GM19099 (cell line): Measurements from ENCODE around the gene SNAP23.

Experiments
- POLR2A ChIP-seq: IDR thresholded peaks from 3 replicates; pipeline ENCODE4 v1.6.1; 2011; ENCODE audit warnings: low read depth; ENCODE audit not compliant: insufficient read length; ENCODE audit errors: extremely low read depth

The SNAP23 gene

GRCh38 chr15:42483677-42484076 is 11.8 kb upstream of the SNAP23 start:
- TF ChIP-seq POLR2A: no peak

- no peak for TF ChIP-seq POLR2A
These were observed 5.2 kb upstream of the SNAP23 start for GRCh38 chr15:42490291-42490670.

- peak; percentile 89 for TF ChIP-seq POLR2A
These were observed 4.5 kb upstream of the SNAP23 start, which contains the start of gene ZNF106 for GRCh38 chr15:42490671-42491538. TSS of gene ZNF106 (minus strand) at chr15:42491141. CDS start at chr15:42472289, 18,852 bp downstream.

- TF ChIP-seq POLR2A: no peak
These were observed 3.8 kb upstream of the SNAP23 start for GRCh38 chr15:42491539-42492225.

GRCh38 chr15:42493679-42494078 is 1.8 kb upstream of the SNAP23 start:
- no peak for TF ChIP-seq POLR2A

GRCh38 chr15:42494998-42495360 is 455 bp upstream of the SNAP23 start:
- no peak for TF ChIP-seq POLR2A

- no peak for TF ChIP-seq POLR2A
These were observed 3.0 kb downstream of the SNAP23 start for GRCh38 chr15:42498212-42499068.

- TF ChIP-seq POLR2A: no peak
These were observed 4.6 kb downstream of the SNAP23 start for GRCh38 chr15:42499858-42500609.

- TF ChIP-seq POLR2A: no peak
These were observed 7.0 kb downstream of the SNAP23 start for GRCh38 chr15:42502477-42502876.

- TF ChIP-seq POLR2A: no peak
These were observed 8.4 kb downstream of the SNAP23 start for GRCh38 chr15:42503825-42504224.

GRCh38 chr15:42504631-42505030 is 9.2 kb downstream of the SNAP23 start:
- no peak for TF ChIP-seq POLR2A

- no peak for TF ChIP-seq POLR2A
These were observed 12.1 kb downstream of the SNAP23 start for GRCh38 chr15:42507514-42507913.

- TF ChIP-seq POLR2A: no peak
These were observed 12.8 kb downstream of the SNAP23 start for GRCh38 chr15:42508263-42508690.

GRCh38 chr15:42510258-42511006 is 15.0 kb downstream of the SNAP23 start:
- TF ChIP-seq POLR2A: no peak
